Naive thymus-derived CD4-positive, alpha-beta T cell (primary cell): ENCODE results near the gene MAP3K19. TPM values are rescaled to one million over a fixed set of nuclear protein-coding genes. Genes with fewer than 3 reads are reported as not detected.

Experiments
- ATAC-seq: fragments of 150-1000 bp; cut with Tn5 transposase; 2 replicates; pipeline ENCODE4 v1.10.0; 2021; ENCODE audit warnings: mild to moderate bottlenecking, moderate library complexity
- CTCF ChIA-PET: fragments of 350-600 bp; sonication (Branson Sonifier 250); formaldehyde crosslinking; loops from one replicate; lab custom pipeline; 2021; ENCODE audit warnings: antibody characterized with exemption; lab: Charles Lee
- POLR2A ChIA-PET: fragments of 350-600 bp; sonication (Branson Sonifier 250); formaldehyde crosslinking; loops from one replicate; lab custom pipeline; 2021; ENCODE audit warnings: antibody characterized with exemption, inconsistent platforms; lab: Charles Lee
- DNase-seq, 9 donors: peaks; one replicate each; pipeline versions ENCODE4 v3.0.0 to v3.0.0-alpha.2; 2020 to 2022; ENCODE audit warnings: mixed read lengths in 1 of 9
- H3K27ac ChIP-seq: one replicate; pipeline ENCODE4 v1.7.0; 2013; ENCODE audit warnings: mild to moderate bottlenecking, low read depth, low read length, moderate library complexity
- H3K27me3 ChIP-seq, 2 donors: one replicate each; pipeline ENCODE4 v1.7.0; 2013; ENCODE audit warnings: low read length in 2 of 2, mild to moderate bottlenecking in 2 of 2, moderate library complexity in 2 of 2; ENCODE audit not compliant: control insufficient read depth in 2 of 2, insufficient read depth in 2 of 2
- H3K36me3 ChIP-seq, 3 experiments: 1 replicate in 2 of 3; 2 replicates in 1 of 3; pipeline ENCODE4 v1.7.0; 2013; ENCODE audit warnings: low read length in 3 of 3, mild to moderate bottlenecking in 3 of 3, moderate library complexity in 1 of 3; ENCODE audit not compliant: insufficient read depth in 3 of 3, control insufficient read depth in 2 of 3
- H3K4me1 ChIP-seq, 2 donors: one replicate each; pipeline ENCODE4 v1.7.0; 2013; ENCODE audit warnings: low read length in 2 of 2, mild to moderate bottlenecking in 2 of 2, moderate library complexity in 1 of 2; ENCODE audit not compliant: control insufficient read depth in 2 of 2, insufficient read depth in 2 of 2
- H3K4me3 ChIP-seq: 2 replicates; pipeline ENCODE4 v1.7.0; 2013; ENCODE audit warnings: mild to moderate bottlenecking, low read length
- H3K9me3 ChIP-seq, 3 experiments: 1 replicate in 2 of 3; 2 replicates in 1 of 3; pipeline ENCODE4 v1.7.0; 2013; ENCODE audit warnings: low read length in 3 of 3; ENCODE audit not compliant: control insufficient read depth in 2 of 3
- H3K27ac Mint-ChIP-seq, 9 donors: one replicate each; pipeline ENCODE4 v1.8.0; 2020 to 2022; ENCODE audit warnings: mixed read lengths in 9 of 9, mild to moderate bottlenecking in 8 of 9, moderate library complexity in 5 of 9, inconsistent platforms in 2 of 9
- H3K27me3 Mint-ChIP-seq, 5 donors: one replicate each; pipeline ENCODE4 v1.8.0; 2021 to 2022; ENCODE audit warnings: mixed read lengths in 5 of 5, mild to moderate bottlenecking in 1 of 5
- H3K36me3 Mint-ChIP-seq, 5 donors: one replicate each; pipeline ENCODE4 v1.8.0; 2020 to 2022; ENCODE audit warnings: mixed read lengths in 5 of 5, mild to moderate bottlenecking in 3 of 5, inconsistent platforms in 1 of 5
- H3K4me1 Mint-ChIP-seq, 7 donors: one replicate each; pipeline ENCODE4 v1.8.0; 2020 to 2022; ENCODE audit warnings: mixed read lengths in 7 of 7, mild to moderate bottlenecking in 3 of 7, inconsistent platforms in 1 of 7
- H3K4me3 Mint-ChIP-seq, 10 donors: one replicate each; pipeline ENCODE4 v1.8.0; 2020 to 2022; ENCODE audit warnings: mild to moderate bottlenecking in 10 of 10, mixed read lengths in 10 of 10, moderate library complexity in 6 of 10, inconsistent platforms in 2 of 10
- H3K9me3 Mint-ChIP-seq, 11 donors: one replicate each; pipeline ENCODE4 v1.8.0; 2020 to 2022; ENCODE audit warnings: mixed read lengths in 11 of 11, mild to moderate bottlenecking in 4 of 11, inconsistent platforms in 1 of 11, moderate library complexity in 1 of 11
- intact Hi-C, 2 donors: fragments of 100-400 bp; cut with micrococcal nuclease; formaldehyde crosslinking; loops; one replicate each; pipeline ENCODE4 v1.15.1; 2023
- polyA plus RNA-seq, 2 donors: library from polyadenylated mRNA; unstranded; fragments of 300-500 nt; fragmentation: Illumina TruSeq; gene quantifications; one replicate each; pipeline ENCODE4 v1.2.3, GENCODE V29; 2021
- total RNA-seq, 6 experiments: library from RNA in 5 of 6; stranded (reverse) in 5 of 6; gene quantifications; 1 replicate in 5 of 6; 2 replicates in 1 of 6; pipeline ENCODE4 v1.2.3 and lab custom pipeline; 2021 to 2026

The MAP3K19 gene
- total and polyA plus RNA-seq, 7 experiments from 2014 or later: 0.64 TPM; not detected in 6

GRCh38 chr2:134950886-134951285, 96.4 kb downstream of the MAP3K19 start:
- Histone ChIP-seq H3K4me1 (peaks cover 0 to 8% of the 10 kb centered on the region in 2 donors), H3K27me3 (no peaks in the 10 kb centered on the region), H3K9me3 (no peaks in the 10 kb centered on the region), H3K36me3 (peaks cover 0 to 56% (median 26%) of the 10 kb centered on the region in 3 experiments), H3K27ac (no peak overlapping the region), H3K4me3 (no peak overlapping the region)
- intact Hi-C loops: loop anchor here in 1 of 2 donors (2.0 kb wide), 1 partner anchor 32 kb away; the partner anchor contains the start of gene CCNT2
- ChIA-PET CTCF (interaction anchor here (0.6 kb wide), 1 partner anchor 159 kb away, joined by 3 read pairs; no protein-coding TSS in a partner anchor), POLR2A (interaction anchor here (0.7 kb wide), 3 partner anchors 34 to 99 kb away, joined by 4 to 5 read pairs (median 4); no protein-coding TSS in a partner anchor)
- peak overlapping the region in 1 of 9 donors; percentile 68 for H3K27ac Mint-ChIP-seq
- peaks cover 6 to 39% (median 33%) of the 10 kb centered on the region in 7 donors for H3K4me1 Mint-ChIP-seq
- no peak overlapping the region for H3K4me3 Mint-ChIP-seq
- no peaks in the 10 kb centered on the region for H3K27me3 Mint-ChIP-seq
- ATAC-seq: no peak
- H3K9me3 Mint-ChIP-seq: no peaks in the 10 kb centered on the region
- peaks cover 15 to 50% (median 29%) of the 10 kb centered on the region in 5 donors for H3K36me3 Mint-ChIP-seq
- DNase-seq: no peak

- no peak overlapping the region for H3K27ac ChIP-seq
- no peak overlapping the region for H3K4me3 ChIP-seq
- no peaks in the 10 kb centered on the region for H3K9me3 ChIP-seq
- ChIA-PET POLR2A (interaction anchor here (0.7 kb wide), 1 partner anchor 100 kb away, joined by 4 read pairs; no protein-coding TSS in a partner anchor), CTCF (no interaction called here)
- peak; percentile 40 for ATAC-seq
- H3K4me1 ChIP-seq: peaks cover 0 to 8% of the 10 kb centered on the region in 2 donors
- intact Hi-C loops: loop anchor here in 1 of 2 donors (2.0 kb wide), 1 partner anchor 31 kb away; the partner anchor contains the start of gene CCNT2
- Mint-ChIP-seq H3K27me3 (no peaks in the 10 kb centered on the region), H3K4me3 (no peak overlapping the region), H3K4me1 (peaks cover 6 to 47% (median 40%) of the 10 kb centered on the region in 7 donors), H3K36me3 (peaks cover 15 to 57% (median 36%) of the 10 kb centered on the region in 5 donors), H3K9me3 (no peaks in the 10 kb centered on the region), H3K27ac (peak overlapping the region; percentile 10 to 78 (median 31))
- no peaks in the 10 kb centered on the region for H3K27me3 ChIP-seq
- H3K36me3 ChIP-seq: peaks cover 0 to 59% (median 22%) of the 10 kb centered on the region in 3 experiments
- peak in 1 of 9 donors; percentile 2 for DNase-seq
These were observed 97.1 kb downstream of the MAP3K19 start for GRCh38 chr2:134949981-134950708.

GRCh38 chr2:134946073-134946472, 101.2 kb downstream of the MAP3K19 start:
- Histone ChIP-seq H3K27me3 (no peaks in the 10 kb centered on the region), H3K9me3 (no peaks in the 10 kb centered on the region), H3K4me1 (peaks cover 0 to 8% of the 10 kb centered on the region in 2 donors), H3K36me3 (peaks cover 6 to 46% (median 13%) of the 10 kb centered on the region in 3 experiments), H3K4me3 (no peak overlapping the region), H3K27ac (no peak overlapping the region)
- CTCF ChIA-PET: no interaction called here
- Mint-ChIP-seq H3K4me3 (no peak overlapping the region), H3K4me1 (peaks cover 4 to 57% (median 36%) of the 10 kb centered on the region in 7 donors), H3K36me3 (peaks cover 4 to 40% (median 22%) of the 10 kb centered on the region in 5 donors), H3K9me3 (no peaks in the 10 kb centered on the region), H3K27ac (peak overlapping the region in 1 of 9 donors; percentile 56), H3K27me3 (no peaks in the 10 kb centered on the region)
- intact Hi-C loops: no loop called here
- POLR2A ChIA-PET: interaction anchor here (0.7 kb wide), 1 partner anchor 1472 kb away, joined by 3 read pairs; no protein-coding TSS in a partner anchor
- ATAC-seq: no peak
- no peak for DNase-seq

- DNase-seq (no peak), ATAC-seq (no peak)
- no peaks in the 10 kb centered on the region for H3K9me3 Mint-ChIP-seq
- Histone ChIP-seq H3K27me3 (no peaks in the 10 kb centered on the region), H3K4me3 (no peak overlapping the region), H3K9me3 (no peaks in the 10 kb centered on the region), H3K4me1 (peaks cover 0 to 8% of the 10 kb centered on the region in 2 donors), H3K27ac (no peak overlapping the region), H3K36me3 (peaks cover 10 to 44% (median 21%) of the 10 kb centered on the region in 3 experiments)
- intact Hi-C loops: no loop called here
- no peak overlapping the region for H3K4me3 Mint-ChIP-seq
- POLR2A ChIA-PET: no interaction called here
- no peaks in the 10 kb centered on the region for H3K27me3 Mint-ChIP-seq
- CTCF ChIA-PET: no interaction called here
- peaks cover 2 to 43% (median 22%) of the 10 kb centered on the region in 5 donors for H3K36me3 Mint-ChIP-seq
- peaks cover 3 to 52% (median 32%) of the 10 kb centered on the region in 7 donors for H3K4me1 Mint-ChIP-seq
- H3K27ac Mint-ChIP-seq: peak overlapping the region in 4 of 9 donors; percentile 18 to 56 (median 28)
These were observed 102.3 kb downstream of the MAP3K19 start for GRCh38 chr2:134944975-134945374.

GRCh38 chr2:134943540-134943939, 103.7 kb downstream of the MAP3K19 start:
- no peaks in the 10 kb centered on the region for H3K4me1 ChIP-seq
- peaks cover 0 to 42% (median 30%) of the 10 kb centered on the region in 7 donors for H3K4me1 Mint-ChIP-seq
- H3K9me3 Mint-ChIP-seq: no peaks in the 10 kb centered on the region
- intact Hi-C loops: no loop called here
- H3K4me3 Mint-ChIP-seq: no peak overlapping the region
- H3K27me3 ChIP-seq: no peaks in the 10 kb centered on the region
- no peak overlapping the region for H3K27ac ChIP-seq
- peaks cover 0 to 42% (median 26%) of the 10 kb centered on the region in 5 donors for H3K36me3 Mint-ChIP-seq
- no peaks in the 10 kb centered on the region for H3K27me3 Mint-ChIP-seq
- no peaks in the 10 kb centered on the region for H3K9me3 ChIP-seq
- H3K36me3 ChIP-seq: peaks cover 10 to 43% (median 26%) of the 10 kb centered on the region in 3 experiments
- no peak for DNase-seq
- ChIA-PET CTCF (no interaction called here), POLR2A (no interaction called here)
- peak overlapping the region in 2 of 9 donors; percentile 42 to 64 for H3K27ac Mint-ChIP-seq
- peak; percentile 61 for ATAC-seq
- no peak overlapping the region for H3K4me3 ChIP-seq

GRCh38 chr2:134936691-134937090, 110.6 kb downstream of the MAP3K19 start:
- Histone ChIP-seq H3K27me3 (no peaks in the 10 kb centered on the region), H3K36me3 (peaks cover 10 to 30% (median 26%) of the 10 kb centered on the region in 3 experiments), H3K4me3 (no peak overlapping the region), H3K27ac (no peak overlapping the region), H3K4me1 (peaks cover 4 to 18% of the 10 kb centered on the region in 2 donors), H3K9me3 (no peaks in the 10 kb centered on the region)
- POLR2A ChIA-PET: no interaction called here
- CTCF ChIA-PET: no interaction called here
- no peak for DNase-seq
- Mint-ChIP-seq H3K4me3 (no peak overlapping the region), H3K4me1 (peaks cover 26 to 63% (median 53%) of the 10 kb centered on the region in 7 donors), H3K36me3 (peaks cover 0 to 26% (median 14%) of the 10 kb centered on the region in 5 donors), H3K9me3 (no peaks in the 10 kb centered on the region), H3K27me3 (no peaks in the 10 kb centered on the region), H3K27ac (no peak overlapping the region)
- intact Hi-C loops: no loop called here
- ATAC-seq: no peak
